ENCODE data around the gene NHSL2.
"Not testable (repeated sequence)": the region's sequence is repeated elsewhere in the genome, so short reads cannot be mapped to it uniquely, and the experiment has no call there.

Gene NHSL2

DNA sequence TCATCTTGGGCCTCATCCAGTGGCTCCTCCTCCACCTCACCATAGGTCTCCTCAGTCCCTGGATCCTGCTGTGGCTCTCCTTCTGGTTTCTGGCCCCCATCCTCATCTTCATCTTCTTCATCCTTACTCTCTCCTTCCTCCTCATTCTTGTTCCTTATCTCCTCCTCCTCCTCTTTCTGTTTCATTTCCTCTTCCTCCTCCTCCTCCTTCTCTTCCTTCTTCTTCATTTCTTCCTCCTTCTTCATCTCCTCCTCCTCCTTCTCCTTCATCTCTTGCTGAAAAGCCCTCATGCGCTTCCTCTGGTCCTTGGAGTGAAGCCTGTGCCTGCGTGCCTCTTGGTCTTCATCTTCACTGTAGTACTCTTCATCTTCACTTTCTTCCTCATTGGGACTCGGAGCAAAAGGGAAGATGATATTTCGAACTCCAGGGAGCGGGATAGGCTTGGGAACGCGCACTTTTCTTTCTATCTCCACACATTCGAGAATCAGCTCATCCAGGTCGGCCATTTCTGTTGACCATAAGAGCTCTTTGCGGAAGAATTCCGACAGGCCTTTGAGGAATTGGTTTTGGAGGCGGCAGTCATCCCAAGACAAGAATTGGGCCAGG is 219.6 kb downstream of the NHSL2 start:
- no peak for DNase-seq (ENCODE audit: low read depth)

DNA sequence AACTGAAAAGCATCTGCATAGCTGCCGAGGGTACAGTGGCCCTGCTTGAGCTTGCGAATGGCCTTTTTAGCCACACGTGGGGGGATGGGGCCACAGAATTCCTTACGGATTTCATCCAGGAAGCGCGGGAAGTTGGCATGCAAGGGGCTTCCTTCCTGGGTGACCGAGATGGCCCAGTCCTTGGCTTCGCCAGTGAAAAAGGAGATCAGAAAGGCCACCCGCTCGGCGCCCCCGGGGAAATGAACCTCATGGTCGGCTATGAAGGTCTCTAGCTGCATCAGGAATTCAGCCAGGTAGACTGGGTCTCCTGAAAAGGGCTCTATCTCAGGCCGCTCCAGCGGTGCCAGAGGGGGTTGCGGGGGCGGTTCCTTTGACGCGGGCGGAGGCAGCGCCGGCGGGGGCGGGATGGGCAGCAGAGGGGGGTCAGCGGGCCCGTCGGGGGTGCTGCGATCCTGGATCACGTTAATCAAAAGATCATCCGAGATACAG is 220.2 kb downstream of the NHSL2 start:
- DNase-seq (ENCODE audit: low read depth) = no peak

DNA sequence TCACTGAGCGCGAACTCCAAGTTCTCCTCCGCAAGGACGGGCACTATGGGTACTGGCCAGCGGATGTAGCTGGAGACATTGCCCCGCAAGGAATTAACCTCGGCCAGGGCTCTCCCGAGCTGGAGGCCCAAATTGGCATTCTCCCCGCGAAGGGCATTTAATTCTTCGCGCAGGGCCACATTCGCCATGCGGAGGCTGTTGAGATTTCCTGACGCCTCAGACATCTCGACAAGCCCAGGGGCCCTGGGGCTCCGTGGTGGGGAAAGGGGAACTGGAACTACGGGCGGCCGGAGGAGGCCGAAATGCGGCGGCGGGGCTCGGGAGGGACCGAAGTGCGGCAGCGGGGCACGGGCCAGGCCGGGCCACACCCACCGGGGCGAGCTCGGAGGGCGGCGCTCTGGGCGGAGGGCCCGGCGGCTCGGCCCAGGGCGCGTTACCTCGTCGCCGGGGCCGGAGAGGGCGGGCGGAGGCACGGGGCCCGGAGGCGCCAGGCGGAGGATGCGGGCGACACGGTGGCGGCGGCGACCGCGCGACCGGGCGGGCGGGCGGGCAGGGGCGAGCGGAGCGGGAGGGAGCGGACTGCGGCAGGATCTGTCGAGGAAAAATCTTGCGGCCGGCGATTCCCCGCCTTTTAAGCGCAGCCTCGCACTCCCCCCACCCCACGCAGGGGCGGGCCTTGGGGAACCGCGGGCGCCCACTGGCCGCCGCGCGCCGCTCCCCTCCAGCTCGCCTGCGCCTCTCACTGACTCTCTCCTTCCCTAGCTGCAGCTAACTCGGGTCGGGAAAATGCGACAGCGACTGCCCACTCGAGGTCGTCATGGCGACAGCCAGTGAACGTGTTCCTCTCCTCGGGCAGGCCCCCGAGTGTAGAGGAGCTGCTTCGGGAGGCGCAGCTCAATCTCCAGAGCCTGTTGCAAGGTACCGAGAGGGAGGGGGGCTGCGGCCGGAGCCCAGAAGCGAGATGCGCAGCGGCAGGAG is 221.0 kb downstream of the NHSL2 start, which contains the start of gene RTL5:
Gene RTL5, minus strand, starts transcription at position 599 of the 978 bp plus-strand sequence.
- DNase-seq (ENCODE audit: low read depth) = peak; percentile 82

DNA sequence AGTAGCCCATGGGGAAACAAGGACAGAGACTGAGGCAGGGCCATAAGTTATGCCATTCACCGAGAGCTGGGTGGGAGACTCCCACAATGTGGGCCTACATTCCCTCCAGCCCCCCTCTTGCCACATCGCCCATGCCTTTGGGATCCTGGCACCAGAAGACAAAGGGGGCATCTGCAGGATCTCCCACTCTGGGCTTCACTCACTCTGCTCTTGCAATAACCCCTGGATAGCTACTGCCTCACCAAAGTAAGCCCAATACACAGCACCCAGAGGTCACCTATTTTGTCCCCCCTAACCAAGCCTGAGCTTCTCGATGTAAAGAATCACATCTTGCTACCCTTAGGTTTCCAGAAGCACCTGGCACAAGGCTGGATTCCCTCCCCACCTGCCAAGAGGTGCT is 221.8 kb downstream of the NHSL2 start:
- DNase-seq (ENCODE audit: low read depth) = no peak

DNA sequence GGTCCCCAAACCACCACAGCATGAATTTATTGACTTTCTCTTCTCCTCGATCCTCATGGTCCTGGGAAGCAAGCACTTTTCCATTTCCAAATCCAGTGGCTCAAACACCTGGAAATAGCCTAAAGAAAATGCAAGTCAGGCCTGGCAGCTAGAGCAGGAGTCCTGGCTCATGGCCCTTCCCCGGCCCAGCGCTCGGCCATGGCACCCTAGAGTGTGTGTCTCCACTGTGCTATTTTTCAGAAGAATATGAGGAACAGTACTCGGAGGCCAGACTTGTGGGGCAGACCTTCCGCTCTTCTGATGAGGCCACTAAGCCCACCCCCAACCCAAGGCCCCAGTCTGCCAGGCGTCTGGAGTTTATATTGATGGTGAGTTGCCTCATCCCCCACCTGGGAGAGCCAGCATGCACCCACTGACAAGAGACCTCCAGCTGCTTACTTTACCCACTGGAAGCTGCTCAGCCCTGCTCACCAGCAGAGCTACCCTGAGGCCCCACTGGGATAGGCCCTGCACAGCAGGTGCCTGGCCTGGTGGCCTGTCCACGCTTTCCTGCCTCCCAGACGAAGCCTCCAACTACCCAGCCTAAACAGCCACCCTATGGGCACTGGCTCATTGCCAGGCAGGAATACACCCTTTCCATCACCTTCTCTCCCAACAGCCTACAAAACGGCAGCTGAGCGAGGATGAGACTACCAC is 223.4 kb downstream of the NHSL2 start:
- no peak for DNase-seq (ENCODE audit: low read depth)

DNA sequence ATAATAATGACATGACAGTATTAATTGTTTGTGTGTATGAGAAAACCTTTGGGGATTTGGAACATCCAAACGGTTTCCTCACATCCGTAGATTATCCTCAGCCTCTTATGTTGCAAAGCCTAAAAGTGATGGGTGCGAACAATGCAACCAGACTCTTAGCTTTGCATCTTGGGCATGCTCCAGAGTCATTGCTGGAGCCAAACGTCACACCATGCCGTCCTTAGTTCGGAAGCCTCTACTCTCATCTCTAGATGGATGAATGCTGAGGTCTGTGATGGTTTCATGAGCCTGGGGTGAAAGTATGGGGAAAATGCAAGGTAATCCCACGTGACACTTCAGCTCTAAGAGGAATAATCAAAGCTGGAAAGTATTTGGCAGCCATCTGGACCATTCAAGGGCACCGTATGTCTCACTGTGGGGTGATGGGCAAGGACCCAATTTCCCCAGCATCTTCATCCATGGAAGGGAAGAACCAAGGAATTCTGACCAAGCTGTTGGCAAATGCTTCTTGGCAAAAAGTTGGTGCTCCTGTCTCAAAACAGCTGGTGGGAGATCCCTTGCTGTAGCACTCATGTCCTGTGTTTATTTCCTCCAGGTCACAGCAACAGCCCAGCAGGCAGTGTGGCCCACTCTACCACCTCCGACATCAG is 227.3 kb downstream of the NHSL2 start:
- no peak for DNase-seq (ENCODE audit: low read depth)

DNA sequence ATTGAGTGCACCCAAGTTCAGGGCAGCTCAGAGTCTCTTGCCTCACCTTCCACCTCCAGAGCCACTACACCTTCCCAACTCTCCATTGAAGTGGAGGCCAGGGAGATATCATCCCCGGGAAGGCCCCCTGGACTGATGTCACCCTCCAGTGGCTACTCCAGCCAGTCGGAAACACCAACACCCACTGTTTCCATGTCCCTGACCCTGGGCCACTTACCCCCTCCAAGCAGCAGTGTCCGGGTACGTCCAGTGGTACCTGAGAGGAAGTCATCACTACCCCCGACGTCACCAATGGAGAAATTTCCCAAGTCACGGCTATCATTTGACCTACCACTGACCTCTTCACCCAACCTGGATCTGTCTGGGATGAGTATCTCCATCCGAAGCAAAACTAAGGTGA is 228.9 kb downstream of the NHSL2 start:
- no peak for DNase-seq (ENCODE audit: low read depth)

DNA sequence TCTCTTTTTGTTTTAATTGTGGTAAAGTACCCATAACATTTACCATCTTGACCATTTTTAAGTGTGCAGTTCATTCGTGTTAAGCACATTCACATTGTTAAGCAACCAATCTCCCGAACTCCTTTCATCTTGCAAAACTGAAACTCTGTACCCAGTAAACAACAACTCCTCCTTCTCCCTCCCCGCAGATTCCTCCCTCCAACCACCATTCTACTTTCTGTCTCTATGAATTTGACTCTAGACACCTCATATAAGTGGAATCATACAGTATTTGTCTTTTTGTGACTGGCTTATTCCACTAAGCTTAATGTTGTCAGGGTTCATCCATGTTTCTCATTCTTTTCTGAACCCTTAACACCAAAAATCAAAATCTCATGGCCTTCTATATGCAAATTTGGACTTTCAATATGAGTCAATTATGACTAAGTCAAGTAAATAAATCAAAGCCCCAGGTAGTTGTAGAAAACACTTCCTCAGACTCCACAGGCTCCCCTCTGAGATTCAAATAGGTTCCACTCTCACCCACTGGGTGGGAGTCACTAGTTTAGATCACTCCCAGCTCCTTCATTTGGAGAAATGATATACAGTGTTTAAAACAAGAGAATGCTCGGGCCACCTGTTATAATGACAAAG is 230.8 kb downstream of the NHSL2 start:
- DNase-seq (ENCODE audit: low read depth) = peak; percentile 4

DNA sequence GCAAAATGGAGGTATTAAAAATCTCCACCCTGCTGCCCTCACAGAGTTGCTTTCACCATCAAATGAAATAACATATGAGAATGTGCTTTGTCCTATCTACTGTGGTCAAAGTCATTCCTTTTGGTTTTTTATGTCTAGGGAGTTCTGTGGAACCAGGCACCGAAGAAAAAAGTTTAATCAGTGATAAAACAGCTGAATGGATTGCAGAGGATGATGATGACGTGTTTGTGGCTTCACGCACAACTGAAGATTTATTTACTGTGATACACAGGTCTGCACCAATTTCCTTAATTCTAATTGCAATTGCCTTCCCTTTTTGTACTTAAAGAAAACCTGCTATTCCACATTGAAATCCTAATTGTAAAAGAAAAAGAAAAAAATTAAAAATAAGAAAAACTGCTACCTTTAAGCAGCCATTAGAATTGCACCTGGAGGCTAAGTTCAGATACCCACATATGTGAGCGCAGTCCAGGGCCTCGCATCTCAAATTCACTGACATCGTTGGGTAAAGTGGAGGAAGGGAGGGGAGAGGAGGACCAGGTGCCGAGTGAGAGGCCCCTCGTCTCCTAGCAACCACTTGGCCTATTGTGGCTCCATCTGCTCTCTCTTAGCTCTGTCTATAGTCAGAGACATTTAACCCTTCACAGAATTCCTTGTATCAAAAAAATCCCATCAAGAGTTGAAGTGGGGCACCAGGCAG is 231.6 kb downstream of the NHSL2 start:
- DNase-seq (ENCODE audit: low read depth) = no peak

DNA sequence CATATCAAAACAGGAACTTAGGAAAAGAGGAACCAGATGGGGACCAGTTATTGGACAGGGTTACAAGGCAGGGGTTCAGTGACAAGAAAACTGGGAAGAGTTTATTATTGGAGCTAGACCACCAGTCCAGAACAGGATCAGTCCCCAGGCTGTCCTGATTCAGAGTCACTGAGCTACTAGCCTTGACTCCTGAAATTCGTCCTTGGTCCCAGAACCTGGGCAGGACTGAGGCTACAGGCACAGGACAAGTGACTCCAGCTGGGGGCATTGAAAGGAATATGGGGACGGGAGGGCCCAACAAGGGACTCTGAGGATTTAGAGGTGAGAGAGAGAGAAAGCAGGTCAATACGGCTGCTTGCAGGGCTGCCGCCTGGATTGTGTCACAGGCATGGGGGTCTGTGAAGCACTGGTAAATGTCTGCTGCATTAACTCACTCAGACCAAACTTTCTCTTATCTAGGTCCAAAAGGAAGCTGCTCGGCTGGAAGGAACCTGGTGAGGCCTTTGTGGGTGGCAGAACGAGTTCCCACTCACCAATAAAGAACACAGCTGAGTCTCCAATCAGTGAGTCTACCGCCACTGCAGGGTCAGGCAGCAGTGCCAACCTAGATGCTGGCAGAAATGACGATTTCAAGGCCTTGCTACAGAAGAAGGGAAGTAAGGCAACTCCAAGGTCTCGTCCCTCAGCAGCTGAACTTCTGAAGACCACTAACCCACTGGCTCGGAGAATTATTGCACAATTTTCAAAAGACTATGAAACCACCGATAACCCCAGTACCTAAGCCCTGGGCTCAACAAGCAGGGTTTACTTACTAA is 232.4 kb downstream of the NHSL2 start:
- DNase-seq (ENCODE audit: low read depth) = no peak

DNA sequence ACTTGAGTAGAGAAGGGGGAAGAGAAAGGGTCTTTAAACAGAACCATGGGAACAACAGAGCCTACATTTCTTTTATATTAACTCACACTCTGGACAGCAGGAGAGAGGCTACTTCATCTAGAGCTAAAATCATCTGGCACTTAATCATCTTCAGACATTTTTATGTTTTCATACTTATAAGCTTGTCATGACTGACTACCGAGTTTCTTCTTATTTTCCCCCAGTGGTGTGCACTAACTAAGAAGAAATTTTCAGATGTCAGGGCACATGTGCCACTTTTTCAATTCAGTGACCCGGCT is 232.9 kb downstream of the NHSL2 start:
- no peak for DNase-seq (ENCODE audit: low read depth)

DNA sequence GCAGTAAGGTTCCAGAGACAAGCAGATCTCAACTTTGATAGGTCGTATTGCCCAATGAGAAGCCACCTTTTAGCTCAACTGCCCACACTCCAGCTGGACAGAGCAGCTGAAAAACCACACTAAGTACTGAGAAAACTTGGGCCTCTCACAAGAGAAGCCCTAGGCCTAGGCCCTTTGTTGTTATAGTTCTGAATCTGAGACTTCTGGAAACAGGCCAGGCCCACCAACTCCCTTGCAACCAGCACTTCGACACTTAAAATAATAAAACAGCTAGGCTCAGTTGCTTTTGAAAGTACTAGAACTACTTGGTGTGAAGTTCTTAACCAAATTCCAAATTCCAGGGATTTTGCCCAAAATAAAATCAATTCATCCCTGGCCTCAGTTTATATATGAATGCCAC is 234.5 kb downstream of the NHSL2 start:
- DNase-seq (ENCODE audit: low read depth) = no peak

DNA sequence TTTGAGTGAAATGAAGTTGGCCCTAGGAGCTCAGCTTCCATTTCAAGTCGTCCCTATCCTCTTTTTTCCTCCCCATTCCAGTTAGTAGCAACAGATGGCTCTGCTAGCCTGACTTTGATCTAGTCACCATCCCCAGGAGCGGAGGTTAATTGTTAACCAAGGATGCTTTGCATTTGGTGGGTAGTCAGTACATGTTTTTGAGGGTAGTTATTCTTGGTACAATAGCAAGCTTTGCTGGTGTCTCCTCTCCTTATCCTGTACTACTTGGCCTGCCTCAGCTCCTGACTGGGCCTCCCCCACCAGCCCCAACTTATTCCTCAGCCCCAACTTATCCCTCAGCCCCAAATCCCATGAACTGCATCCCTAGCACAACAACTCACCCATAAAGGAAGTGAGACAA is 235.9 kb downstream of the NHSL2 start:
- no peak for DNase-seq (ENCODE audit: low read depth)

DNA sequence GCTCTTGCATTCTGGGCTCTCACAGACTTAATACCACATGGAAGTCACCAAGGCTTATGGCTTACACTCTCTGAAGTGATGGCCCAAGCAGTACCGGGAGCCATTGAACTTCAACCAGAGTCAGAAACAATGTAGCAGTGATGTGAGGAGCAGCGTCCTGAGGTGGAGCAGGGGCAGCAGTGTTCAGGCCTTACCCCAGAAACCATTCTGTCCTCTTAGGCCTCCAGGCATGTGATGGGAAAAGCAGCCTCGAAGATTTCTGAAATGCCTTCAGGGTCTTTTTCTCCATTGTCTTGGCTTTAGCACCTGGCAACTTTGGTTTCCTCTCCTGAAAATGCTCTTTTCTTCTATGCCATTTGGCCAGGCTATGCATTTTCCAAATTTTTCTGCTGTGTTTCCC is 248.1 kb downstream of the NHSL2 start:
- no peak for DNase-seq (ENCODE audit: low read depth)

DNA sequence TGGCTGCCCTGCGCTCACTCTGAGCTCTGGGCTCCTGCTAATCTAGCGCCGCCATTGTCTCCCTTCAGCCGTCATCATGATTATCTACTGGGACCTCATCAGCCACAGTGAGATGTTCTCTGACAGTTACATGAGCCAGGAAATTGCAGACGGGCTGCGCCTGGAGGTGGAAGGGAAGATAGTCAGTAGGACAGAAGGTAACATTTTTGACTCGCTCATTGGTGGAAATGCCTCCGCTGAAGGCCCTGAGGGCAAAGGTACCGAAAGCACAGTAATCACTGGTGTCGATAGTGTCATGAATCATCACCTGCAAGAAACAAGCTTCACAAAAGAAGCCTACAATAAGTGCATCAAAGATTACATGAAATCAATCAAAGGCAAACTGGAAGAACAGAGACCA is 249.1 kb downstream of the NHSL2 start:
- DNase-seq (ENCODE audit: low read depth) = no peak

DNA sequence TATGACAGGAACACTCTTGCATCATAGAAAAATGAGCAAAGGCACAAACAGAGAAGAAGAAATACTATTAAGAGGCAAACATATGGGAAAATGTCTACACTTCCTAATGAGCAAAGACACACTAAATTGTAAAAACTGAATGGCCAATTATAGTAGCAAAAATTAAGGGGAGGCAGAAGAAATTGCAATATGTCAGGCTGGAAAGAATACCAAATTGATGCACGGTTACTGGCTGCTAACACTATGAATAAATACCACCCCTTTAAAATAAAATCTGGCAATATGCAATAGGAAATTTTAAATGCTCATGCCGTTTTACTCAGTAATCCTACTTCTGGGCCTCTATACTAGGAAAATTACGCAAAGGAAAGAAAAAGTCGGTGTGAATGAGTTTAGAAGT is 254.9 kb downstream of the NHSL2 start:
- DNase-seq (ENCODE audit: low read depth) = no peak

DNA sequence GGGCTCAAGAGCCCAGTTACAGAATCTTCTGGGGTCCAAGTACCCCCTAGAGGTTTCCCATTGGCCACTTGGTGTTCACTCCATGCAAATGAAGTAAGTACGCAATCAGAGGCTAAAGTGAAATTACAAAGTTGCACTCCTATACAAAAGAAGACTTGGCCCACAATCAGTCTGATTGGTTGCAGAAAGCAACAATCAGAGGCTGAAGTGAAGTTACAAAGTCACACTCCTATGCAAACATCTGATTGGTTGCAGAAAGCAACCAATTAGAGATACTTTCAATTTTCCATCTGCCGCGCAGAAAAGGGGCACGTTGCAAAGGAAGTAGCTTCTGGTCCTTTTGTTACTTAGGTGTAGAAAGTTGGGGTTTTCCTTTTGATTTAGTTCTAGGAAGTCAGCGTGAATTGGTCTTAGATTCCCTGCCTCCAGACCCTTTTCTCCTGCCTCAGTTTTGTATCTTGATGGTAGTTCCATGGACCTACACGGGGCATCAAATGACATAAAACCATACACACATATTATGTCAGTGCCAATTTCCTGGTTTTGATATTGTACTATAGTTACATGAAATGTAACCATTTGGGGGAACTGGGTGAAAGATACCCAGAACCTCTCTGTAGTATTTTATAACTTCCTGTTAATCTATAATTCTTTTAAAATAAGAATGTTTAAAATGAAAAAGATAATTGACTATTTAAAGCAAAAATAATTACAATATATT is 258.5 kb downstream of the NHSL2 start:
- DNase-seq (ENCODE audit: low read depth) = no peak

DNA sequence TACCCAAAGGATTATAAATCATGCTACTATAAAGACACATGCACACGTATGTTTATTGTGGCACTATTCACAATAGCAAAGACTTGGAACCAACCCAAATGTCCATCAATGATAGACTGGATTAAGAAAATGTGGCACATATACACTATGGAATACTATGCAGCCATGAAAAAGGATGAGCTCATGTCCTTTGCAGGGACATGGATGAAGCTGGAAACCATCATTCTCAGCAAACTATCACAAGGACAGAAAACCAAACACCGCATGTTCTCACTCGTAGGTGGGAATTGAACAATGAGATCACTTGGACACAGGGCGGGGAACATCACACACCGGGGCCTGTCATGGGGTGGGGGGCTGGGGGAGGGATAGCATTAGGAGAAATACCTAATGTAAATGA is 265.6 kb downstream of the NHSL2 start:
- DNase-seq (ENCODE audit: low read depth) = not testable (repeated sequence)

DNA sequence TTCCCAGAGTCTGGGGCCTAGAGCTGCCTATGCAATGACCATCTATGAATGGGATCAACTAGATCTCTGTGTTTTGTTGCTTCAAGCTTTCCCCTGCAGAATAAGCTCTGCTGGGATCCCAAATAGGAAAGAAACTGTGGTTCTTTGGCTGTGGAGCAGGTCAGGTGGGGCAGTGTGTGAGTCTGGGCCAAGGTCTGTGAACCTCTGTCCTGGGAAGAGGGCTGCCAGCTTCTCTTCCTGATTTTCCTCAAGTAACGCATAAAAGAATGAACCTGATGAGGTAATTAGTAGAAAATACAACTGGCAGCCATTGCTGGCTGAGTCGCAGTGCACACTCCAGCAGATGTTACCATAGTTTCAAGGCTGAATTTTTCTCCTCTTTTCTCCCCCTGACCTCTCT is 266.3 kb downstream of the NHSL2 start:
- DNase-seq (ENCODE audit: low read depth) = no peak

DNA sequence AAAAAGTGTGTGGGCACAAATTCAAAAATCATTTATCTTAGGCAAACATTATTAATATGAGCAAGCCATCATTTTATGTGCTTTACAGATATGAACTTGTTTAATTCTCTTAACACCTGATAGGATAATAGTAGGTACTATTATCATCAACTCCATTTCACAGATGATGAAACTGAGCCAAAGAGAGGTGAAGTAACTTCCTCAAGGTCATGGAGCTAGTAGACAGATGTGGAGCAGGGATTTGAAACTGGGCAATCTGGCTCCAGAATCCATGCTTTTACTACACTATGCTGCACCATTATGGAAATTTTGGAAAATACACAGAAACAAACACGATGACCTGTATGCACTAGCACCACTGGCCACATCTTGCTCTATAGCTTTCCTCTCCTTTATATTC is 269.9 kb downstream of the NHSL2 start:
- no peak for DNase-seq (ENCODE audit: low read depth)
